Ecto neural progenitor cell (in vitro differentiated cells): ENCODE results near the gene JAG1.

ENCODE experiments used
- DNase-seq: peaks from one replicate; pipeline ENCODE4 v3.0.0-alpha.2; 2018; ENCODE audit warnings: low spot score

The JAG1 gene

GRCh38 chr20:10652660-10653261 is 21.0 kb downstream of the JAG1 start:
- DNase-seq, result no peak

DNA sequence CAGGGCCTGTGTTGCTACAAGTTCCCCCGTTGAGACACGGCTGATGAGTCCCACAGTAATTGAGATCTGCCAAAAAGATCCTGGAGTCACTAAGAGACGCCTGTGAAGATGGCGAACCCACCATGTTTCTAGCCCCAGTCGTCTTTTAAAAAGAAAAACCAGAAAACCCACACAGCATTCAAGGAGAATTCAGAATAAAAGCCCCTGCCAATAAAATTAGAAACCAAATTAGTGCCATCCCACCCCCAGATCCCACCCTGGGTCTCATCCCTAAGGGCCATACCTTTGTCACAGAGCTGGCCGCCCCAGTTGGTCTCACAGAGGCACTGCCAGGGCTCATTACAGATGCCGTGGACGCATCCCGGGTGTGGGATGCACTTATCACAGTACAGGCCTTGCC is 21.6 kb downstream of the JAG1 start:
- no peak for DNase-seq

DNA sequence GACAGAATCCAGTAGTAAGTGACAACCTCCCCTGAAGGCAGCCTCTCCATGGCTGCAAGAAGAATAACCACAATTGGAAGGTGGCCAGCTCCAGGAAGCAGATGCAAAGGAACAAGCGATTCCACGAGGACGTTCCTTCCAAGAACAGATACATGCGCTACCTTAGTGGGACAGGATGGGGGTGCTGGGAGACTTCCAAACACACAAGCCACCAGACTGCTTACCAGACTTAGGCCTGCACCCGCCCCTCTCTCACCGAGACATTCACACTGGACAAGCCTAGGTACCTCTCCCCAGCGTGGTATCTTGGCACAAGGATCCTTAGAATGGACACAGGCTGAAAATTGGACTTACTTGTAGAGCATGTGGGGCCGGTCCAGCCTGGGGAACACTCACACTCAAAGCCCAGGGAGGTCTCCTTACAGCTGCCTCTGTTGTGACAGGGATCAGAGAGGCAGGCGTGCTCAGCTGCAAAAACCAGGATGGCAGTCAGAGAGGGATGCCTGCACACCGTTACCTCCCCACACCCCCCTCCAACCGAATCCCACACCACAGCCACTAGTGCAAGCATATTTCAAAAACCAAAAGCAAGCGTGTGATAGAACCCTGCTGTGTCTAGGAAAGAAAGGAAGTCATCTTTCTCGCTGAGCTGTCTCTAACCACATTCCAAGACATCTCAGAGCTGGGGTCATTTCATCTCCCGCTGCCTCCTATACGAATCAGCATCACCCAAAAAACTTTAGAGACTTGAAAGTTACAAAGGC is 22.4 kb downstream of the JAG1 start:
- no peak for DNase-seq

- no peak for DNase-seq
Measured at GRCh38 chr20:10649797-10650160, 24.0 kb downstream of the JAG1 start.

DNA sequence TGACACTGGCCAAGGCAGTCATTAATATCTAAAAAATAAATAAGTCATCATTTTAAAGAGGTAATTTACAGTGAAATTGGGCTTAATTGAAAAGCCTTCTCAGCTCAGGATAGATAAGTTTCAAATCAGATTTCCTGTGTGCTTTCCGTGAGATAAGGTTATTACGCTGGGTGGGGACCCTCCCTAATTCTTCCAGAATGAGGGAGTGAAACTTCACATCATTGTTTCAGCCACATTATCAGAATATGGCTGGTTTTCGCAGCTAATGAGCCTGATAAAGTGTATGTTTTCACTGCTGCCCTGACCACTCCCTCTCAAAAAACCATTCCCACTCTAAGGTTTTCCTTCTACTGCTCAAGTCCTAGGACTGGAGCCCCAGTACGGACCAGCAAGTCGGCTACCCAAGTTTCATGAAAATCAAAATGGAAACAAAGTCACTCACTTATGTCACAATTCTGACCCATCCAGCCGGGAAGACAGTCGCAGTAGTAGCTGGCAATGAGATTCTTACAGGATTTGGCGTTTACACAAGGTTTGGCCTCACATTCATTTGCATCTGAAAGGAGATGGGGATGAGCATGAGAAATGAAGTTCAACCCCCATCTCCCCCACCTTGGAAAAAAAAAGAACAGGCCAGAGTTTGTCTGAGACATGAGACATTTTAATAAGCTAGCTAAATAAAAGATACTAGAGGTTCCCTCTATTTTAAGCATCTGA is 24.6 kb downstream of the JAG1 start:
- no peak for DNase-seq

DNA sequence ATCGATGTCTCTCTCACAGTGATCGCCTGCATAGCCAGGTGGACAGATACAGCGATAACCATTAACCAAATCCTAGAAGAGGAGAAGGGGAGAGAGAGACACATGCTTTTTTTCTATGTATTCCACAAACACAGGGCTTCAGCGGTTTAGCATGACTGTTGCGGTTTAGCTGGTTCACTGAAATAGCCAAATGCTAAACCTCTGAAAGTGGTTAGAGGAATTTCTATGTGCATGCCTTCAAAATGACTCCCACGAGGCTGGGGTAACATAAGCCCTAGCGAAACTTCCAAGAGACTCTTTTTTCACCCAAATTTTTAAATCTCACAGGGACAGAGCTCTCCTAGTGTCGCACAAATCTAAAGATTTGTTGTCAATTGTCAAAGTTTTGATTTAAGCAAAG is 25.1 kb downstream of the JAG1 start:
- DNase-seq, result no peak

DNA sequence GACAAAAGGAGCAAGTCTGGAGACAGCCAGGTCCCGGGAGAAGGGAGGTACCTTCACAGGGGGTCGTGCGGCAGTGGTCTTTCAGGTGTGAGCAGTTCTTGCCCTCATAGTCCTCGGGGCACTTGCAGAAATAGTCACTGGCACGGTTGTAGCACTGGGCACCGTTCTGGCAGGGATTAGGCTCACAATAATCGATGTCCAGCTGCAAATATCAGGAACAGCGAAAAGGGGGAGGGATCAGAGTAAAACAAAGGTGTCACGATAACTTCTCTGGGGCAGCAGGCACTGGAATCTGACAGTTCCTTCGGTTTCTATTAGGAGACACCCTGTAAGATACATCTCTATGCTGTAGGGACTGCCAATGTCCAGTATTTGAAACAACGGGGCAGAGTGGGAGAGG is 25.9 kb downstream of the JAG1 start:
- DNase-seq, result no peak

GRCh38 chr20:10647471-10647870 is 26.3 kb downstream of the JAG1 start:
- DNase-seq, result no peak

DNA sequence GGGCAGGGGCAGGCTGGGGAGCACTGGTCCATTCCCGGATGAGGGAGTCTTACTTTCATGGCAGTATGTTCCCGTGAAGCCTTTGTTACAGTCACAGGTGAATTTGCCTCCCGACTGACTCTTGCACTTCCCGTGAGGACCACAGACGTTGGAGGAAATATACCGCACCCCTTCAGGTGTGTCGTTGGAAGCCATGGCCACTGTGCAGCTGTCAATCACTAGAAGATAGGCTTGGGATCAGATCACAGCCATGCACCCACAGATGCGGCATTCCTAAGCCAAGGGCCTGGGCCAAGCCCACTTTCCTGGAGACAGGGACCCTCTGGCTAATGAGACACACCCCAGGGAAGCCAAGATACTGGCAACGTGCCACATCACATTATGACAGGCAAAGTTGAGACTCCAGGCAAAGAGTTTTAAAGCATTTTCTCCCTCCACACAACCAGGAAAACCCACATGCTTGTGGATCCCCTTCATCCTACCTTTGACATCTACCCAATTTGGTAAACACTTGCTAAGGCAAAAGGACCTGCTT is 26.8 kb downstream of the JAG1 start:
- no peak for DNase-seq

- DNase-seq, result no peak
Measured at GRCh38 chr20:10646006-10646405, 27.8 kb downstream of the JAG1 start.

DNA sequence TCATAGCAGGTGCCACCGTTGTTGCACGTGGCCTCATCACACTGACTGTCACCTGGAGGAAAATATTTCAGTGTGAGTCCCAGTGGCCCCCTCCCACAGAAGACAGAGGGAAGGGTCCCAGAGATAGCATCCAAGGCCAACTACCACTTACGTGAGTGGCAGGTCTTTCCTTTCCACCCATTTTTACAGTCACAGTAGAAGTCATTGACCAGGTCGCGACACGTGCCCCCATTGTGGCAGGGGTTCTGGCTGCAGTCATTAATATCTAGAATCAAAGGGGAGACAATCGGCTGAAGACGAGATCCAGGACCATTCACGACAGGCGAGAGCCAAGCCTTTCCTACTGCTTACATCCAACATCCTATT is 28.6 kb downstream of the JAG1 start:
- DNase-seq, result no peak

DNA sequence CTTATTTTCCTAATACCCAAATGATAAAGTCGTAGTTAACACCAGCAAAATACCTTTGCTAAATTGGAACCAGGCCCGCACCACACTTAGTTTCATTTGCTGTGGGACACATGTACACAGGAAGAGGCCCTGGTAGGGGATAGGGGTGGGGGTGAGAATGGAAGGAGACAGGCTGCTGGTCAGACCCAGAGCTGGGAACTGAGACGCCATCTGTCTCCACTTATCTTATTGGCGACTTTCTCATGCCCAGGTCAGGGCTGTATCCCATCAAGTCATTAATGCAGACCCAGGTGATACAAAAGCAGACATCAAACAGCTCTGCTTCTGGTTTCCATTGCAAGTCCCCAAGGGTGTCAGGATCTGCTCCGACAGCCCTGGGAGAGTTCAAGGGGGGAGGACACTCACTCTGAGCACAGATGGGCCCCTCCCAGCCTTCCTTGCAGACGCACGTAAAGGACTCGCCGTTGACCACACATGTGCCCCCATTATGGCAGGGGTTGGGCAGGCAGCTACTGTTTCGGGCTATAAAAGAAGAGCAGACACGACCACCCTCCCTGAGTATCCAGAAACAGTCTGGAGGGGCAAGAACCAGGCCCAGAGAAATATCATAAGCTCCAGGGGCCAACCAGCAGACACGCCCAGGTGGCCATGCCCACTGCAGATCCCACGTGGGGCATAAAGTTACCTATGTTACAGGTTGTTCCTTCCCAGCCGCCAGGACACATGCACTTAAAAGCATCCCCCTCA is 29.2 kb downstream of the JAG1 start:
- DNase-seq, result no peak

GRCh38 chr20:10643560-10643873 is 30.3 kb downstream of the JAG1 start:
- no peak for DNase-seq

GRCh38 chr20:10642856-10643559 is 30.8 kb downstream of the JAG1 start:
- DNase-seq, result no peak

GRCh38 chr20:10641893-10642292 is 31.9 kb downstream of the JAG1 start:
- no peak for DNase-seq

DNA sequence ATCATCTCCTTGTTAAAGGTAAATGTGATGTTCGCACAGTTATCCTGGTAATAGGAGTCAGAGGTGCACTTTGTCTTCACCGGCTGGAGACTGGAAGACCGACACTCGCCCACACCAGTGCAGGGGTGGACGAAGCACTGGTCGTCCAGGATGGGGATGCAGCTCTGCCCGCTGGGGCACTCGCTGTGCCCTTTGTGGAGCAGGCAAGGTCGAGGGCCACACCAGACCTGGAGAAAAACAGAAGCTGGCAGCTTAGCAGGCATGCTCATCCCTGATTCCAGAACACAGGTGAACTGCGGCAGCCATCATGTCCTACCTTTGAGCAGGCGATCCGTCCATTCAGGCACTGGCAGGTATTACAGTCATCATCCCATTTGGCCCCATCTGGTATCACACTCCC is 32.3 kb downstream of the JAG1 start:
- DNase-seq, result no peak

DNA sequence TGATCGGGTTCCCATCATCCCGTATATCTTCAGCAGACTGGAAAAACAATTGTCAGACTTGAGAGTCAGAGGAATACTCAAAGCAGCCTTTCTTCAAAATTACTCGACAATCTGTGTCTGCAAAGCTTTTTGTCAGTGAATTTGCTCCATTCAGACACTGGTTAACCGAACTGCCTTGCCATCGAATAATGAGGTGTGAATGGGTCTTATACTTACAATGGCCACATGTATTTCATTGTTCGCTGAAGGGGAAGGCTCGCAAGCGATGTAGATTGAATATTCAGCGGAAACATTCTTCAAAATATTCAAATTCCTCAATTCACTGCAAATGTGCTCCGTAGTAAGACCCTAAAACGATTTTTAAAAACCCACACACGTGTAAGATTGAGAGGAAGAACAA is 32.9 kb downstream of the JAG1 start:
- DNase-seq, result no peak

GRCh38 chr20:10639737-10640556 is 33.9 kb downstream of the JAG1 start:
- peak; percentile 72 for DNase-seq

GRCh38 chr20:10639077-10639736 is 34.6 kb downstream of the JAG1 start:
- no peak for DNase-seq

DNA sequence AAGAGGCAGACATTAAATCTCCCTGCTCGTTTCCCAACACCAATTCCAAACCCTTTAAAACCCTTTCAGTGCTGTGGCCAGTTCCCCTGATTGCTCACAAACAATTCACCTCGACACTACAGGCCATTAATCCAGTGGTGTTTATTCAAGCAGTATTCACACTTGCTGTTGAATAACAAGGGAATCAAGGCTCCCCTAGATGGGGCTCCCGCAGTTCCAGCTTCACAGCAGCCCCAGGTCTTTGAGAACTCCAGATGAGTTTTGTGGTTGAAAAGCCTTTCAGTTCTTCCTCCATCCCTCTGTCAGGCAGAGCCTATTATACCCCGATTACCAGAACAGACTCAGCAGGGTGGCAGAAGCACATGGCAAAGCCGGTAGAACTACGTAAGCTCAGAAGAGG is 36.2 kb downstream of the JAG1 start:
- DNase-seq, result peak; percentile 66
